ENCODE measurements around the gene ZBTB2.
"Not testable (repeated sequence)": the region's sequence is repeated elsewhere in the genome, so short reads cannot be mapped to it uniquely, and the experiment has no call there.

The ZBTB2 gene

GRCh38 chr6:151400473-151400872 is 9.1 kb upstream of the ZBTB2 start:
- DNase-seq, result peak; percentile 12

- DNase-seq, result no peak
Observed at GRCh38 chr6:151399679-151400078, 8.3 kb upstream of the ZBTB2 start.

- DNase-seq, result no peak
Observed at GRCh38 chr6:151393410-151393809, 2.1 kb upstream of the ZBTB2 start.

GRCh38 chr6:151392427-151392826 is 1.1 kb upstream of the ZBTB2 start:
- DNase-seq, result no peak

- DNase-seq, result peak; percentile 59
Observed at GRCh38 chr6:151390851-151391470, 398 bp downstream of the ZBTB2 start.

- DNase-seq, result peak; percentile 99
Observed at GRCh38 chr6:151390276-151390850, 996 bp downstream of the ZBTB2 start.

- DNase-seq, result peak; percentile 67
Observed at GRCh38 chr6:151389618-151390275, 1.6 kb downstream of the ZBTB2 start.

GRCh38 chr6:151388997-151389617 is 2.3 kb downstream of the ZBTB2 start:
- no peak for DNase-seq

GRCh38 chr6:151388236-151388635 is 3.1 kb downstream of the ZBTB2 start:
- DNase-seq, result peak; percentile 87

- no peak for DNase-seq
Observed at GRCh38 chr6:151387175-151387970, 4.0 kb downstream of the ZBTB2 start.

- peak; percentile 39 for DNase-seq
Observed at GRCh38 chr6:151385177-151385576, 6.2 kb downstream of the ZBTB2 start.

- DNase-seq, result no peak
Observed at GRCh38 chr6:151384151-151384550, 7.2 kb downstream of the ZBTB2 start.

- not testable (repeated sequence) for DNase-seq
Observed at GRCh38 chr6:151382631-151383030, 8.7 kb downstream of the ZBTB2 start.

- no peak for DNase-seq
Observed at GRCh38 chr6:151381722-151382121, 9.6 kb downstream of the ZBTB2 start.

- no peak for DNase-seq
Observed at GRCh38 chr6:151380848-151381205, 10.5 kb downstream of the ZBTB2 start.

- DNase-seq, result peak; percentile 85
Observed at GRCh38 chr6:151379933-151380847, 11.2 kb downstream of the ZBTB2 start.

GRCh38 chr6:151377095-151377494 is 14.3 kb downstream of the ZBTB2 start:
- DNase-seq, result no peak

GRCh38 chr6:151376440-151376839 is 14.9 kb downstream of the ZBTB2 start:
- no peak for DNase-seq

- no peak for DNase-seq
Observed at GRCh38 chr6:151375833-151376232, 15.5 kb downstream of the ZBTB2 start.

GRCh38 chr6:151374036-151374683 is 17.2 kb downstream of the ZBTB2 start:
- DNase-seq, result peak; percentile 36

- DNase-seq, result no peak
Observed at GRCh38 chr6:151372164-151372563, 19.2 kb downstream of the ZBTB2 start.
